PC-3 (cell line): ENCODE measurements around the gene MAGEA2.

Source experiments
- EZH2 ChIP-seq: fragments of 300-600 bp; sonication (generic); IDR thresholded peaks from one replicate; pipeline ENCODE4 v1.6.1; 2017; ENCODE audit warnings: antibody characterized with exemption, mild to moderate bottlenecking, low read length; ENCODE audit not compliant: unreplicated experiment
- EZH2phosphoT487 ChIP-seq: fragments of 300-600 bp; sonication (generic); IDR thresholded peaks from 2 replicates; pipeline ENCODE4 v1.6.1; 2018; ENCODE audit warnings: mild to moderate bottlenecking, antibody characterized with exemption, low read length, borderline replicate concordance
- TF ChIP-seq, protein P1 (sequence below): fragments of 300-600 bp; sonication (generic); conservative IDR thresholded peaks from 2 replicates; pipeline ENCODE4 v1.5.1; 2017; ENCODE audit warnings: antibody characterized with exemption, low read depth, mild to moderate bottlenecking, low read length

DNA sequence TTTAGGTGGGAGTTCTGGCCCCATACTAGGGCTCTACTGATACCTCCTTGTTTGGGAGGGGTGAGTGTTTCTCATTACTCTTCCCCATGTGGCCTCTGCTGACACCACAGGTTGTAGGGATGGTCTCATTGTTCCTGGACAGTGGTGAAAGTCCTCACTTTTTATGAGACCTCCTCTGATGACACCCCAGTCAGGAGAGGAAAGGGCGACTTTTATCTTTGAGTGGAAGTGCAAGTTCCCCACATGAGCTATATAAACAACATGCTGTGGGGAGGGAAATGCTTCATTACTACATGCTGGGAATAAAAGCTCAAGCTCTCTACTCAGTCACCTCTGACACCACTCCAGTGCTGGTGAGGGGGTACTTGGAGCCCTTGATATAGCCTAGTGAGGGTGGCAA lies 45.3 kb upstream of the MAGEA2 start:
- TF ChIP-seq, protein P1, sequence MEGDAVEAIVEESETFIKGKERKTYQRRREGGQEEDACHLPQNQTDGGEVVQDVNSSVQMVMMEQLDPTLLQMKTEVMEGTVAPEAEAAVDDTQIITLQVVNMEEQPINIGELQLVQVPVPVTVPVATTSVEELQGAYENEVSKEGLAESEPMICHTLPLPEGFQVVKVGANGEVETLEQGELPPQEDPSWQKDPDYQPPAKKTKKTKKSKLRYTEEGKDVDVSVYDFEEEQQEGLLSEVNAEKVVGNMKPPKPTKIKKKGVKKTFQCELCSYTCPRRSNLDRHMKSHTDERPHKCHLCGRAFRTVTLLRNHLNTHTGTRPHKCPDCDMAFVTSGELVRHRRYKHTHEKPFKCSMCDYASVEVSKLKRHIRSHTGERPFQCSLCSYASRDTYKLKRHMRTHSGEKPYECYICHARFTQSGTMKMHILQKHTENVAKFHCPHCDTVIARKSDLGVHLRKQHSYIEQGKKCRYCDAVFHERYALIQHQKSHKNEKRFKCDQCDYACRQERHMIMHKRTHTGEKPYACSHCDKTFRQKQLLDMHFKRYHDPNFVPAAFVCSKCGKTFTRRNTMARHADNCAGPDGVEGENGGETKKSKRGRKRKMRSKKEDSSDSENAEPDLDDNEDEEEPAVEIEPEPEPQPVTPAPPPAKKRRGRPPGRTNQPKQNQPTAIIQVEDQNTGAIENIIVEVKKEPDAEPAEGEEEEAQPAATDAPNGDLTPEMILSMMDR: no peak
- TF ChIP-seq EZH2phosphoT487 (no peak), EZH2 (no peak)
